Measurements from ENCODE around the gene METAP2.
A peak's percentile ranks its signal among the peaks of the same experiment; 100 is the strongest.

The METAP2 gene

DNA sequence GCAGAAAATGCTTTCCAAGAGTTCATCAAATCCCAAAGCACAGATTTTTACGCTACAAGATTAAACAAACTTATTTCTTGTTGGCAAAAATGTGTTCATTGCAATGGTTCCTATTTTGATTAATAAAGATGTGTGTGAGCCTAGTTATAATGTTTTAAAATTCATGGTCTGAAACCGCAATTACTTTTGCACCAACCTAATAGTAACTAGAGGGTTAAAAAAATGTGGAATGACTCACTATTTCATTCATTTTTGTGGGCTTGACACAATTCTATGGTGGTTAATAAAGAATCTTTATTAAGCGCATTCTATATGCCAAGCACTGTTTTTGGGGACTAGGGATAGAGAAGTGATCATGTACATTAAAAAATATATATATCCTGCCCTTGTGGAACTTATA is 38.6 kb upstream of the METAP2 start:
- H3K4me2 ChIP-seq (ENCODE audit: low read length, poor library complexity, severe bottlenecking): no peak overlapping the region
- H2AFZ ChIP-seq (ENCODE audit: low read depth, low read length): no peak overlapping the region
- no peak for DNase-seq
- no peak overlapping the region for H2BK15ac ChIP-seq (ENCODE audit: low read depth, poor library complexity, severe bottlenecking)
- no peak overlapping the region for H3K4me3 ChIP-seq (ENCODE audit: insufficient read depth in 1 of 2, low read depth in 1 of 2, low read length in 2 of 2)
- no peak overlapping the region for H2AK5ac ChIP-seq (ENCODE audit: low read length, severe bottlenecking)
- H4K8ac ChIP-seq (ENCODE audit: low read length): no peak overlapping the region
- H2BK12ac ChIP-seq (ENCODE audit: low read length in 2 of 2): no peak overlapping the region
- H3K27me3 ChIP-seq (ENCODE audit: control insufficient read depth in 1 of 2, insufficient read depth in 1 of 2, low read length in 2 of 2): peaks cover 0 to 3% of the 10 kb centered on the region in 2 experiments
- H2BK5ac ChIP-seq (ENCODE audit: low read depth, low read length, poor library complexity, severe bottlenecking): no peak overlapping the region
- no peak overlapping the region for H3K9ac ChIP-seq (ENCODE audit: low read length)
- no peaks in the 10 kb centered on the region for H3K4me1 ChIP-seq (ENCODE audit: control insufficient read depth, insufficient read depth, low read depth, low read length)
- no peak overlapping the region for H3K27ac ChIP-seq (ENCODE audit: low read length, poor library complexity, severe bottlenecking)
- no peak overlapping the region for H3K23ac ChIP-seq (ENCODE audit: low read length in 2 of 2)
- H2BK120ac ChIP-seq (ENCODE audit: low read depth, low read length): no peak overlapping the region
- H3K14ac ChIP-seq (ENCODE audit: low read length in 2 of 2): no peak overlapping the region
- H4K91ac ChIP-seq (ENCODE audit: low read length): no peak overlapping the region
- no peak overlapping the region for H3K18ac ChIP-seq (ENCODE audit: low read depth in 1 of 2, low read length in 2 of 2)
- H3K79me1 ChIP-seq (replicated peaks; ENCODE audit: low read length, poor library complexity, severe bottlenecking): no peaks in the 10 kb centered on the region
- WGBS: no CpG with 5 or more reads among the region's 3 CpGs
- no peak overlapping the region for H3K4ac ChIP-seq (ENCODE audit: low read depth in 1 of 2, low read length in 2 of 2)
- no peaks in the 10 kb centered on the region for H3K36me3 ChIP-seq (ENCODE audit: control insufficient read depth in 1 of 2, insufficient read depth in 2 of 2, low read depth in 1 of 2, low read length in 2 of 2)
- no peaks in the 10 kb centered on the region for H3K9me3 ChIP-seq (ENCODE audit: control insufficient read depth, low read length)

DNA sequence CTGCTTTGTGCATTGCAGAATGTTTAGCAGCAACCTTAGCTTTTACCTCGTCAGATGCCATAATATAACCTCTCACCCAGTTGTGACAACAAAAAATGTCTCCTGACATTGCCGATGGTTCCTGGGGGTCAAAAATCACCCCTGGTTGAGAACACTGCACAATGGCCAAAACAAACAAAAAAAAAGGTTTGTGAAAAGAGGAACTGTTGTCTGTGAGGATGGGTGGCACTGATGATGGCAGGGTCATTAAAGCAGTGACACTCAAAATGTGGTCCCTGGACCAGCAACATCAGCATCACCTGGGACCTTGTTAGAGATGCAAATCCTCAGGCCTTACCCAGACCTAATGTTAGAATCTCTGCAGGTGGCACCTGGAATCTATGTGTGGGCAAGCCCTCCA is 36.4 kb upstream of the METAP2 start:
- H2AFZ ChIP-seq (ENCODE audit: low read depth, low read length): no peak overlapping the region
- 81% methylated on average over 2 of the region's 2 CpGs for WGBS

DNA sequence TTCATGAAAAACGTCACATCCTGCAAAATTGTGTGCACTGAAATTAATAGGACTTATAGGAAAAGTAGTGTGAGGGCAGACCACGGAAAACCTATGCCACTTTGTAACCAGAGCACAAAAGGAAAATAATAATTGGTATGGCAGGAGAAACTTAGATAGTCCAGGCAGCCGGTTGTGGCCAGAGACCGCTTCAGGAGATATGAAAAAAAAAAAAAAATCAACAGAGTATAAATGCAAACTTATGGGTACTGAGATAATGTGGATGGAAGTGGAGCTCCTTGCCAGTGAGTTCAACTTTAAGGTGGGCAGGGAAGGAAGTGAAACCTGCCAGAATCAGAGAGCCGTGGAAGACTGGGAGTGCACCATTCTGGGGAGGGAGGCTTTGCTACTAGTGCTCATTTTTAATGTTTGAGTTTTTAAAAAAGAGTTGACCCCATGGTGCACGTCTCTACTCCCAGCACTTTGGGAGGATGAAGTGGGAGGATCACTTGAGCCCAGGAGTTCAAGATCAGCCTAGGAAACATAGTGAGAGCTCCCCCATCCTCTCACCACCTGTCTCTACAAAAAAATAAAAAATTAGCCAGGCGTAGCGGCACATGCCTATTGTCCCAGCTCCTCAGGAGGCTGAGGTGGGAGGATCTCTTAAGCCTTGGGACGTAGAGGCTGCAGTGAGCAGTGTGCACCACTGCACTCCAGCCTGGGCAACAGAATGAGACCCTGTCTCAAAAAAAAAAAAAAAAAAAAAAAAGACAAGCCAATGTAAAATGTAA is 34.3 kb upstream of the METAP2 start:
- Histone ChIP-seq H3K4me2 (ENCODE audit: low read length, poor library complexity, severe bottlenecking) (no peak overlapping the region), H2BK5ac (ENCODE audit: low read depth, low read length, poor library complexity, severe bottlenecking) (no peak overlapping the region), H3K27ac (ENCODE audit: low read length, poor library complexity, severe bottlenecking) (no peak overlapping the region), H3K27me3 (ENCODE audit: control insufficient read depth in 1 of 2, insufficient read depth in 1 of 2, low read length in 2 of 2) (peaks cover 0 to 6% of the 10 kb centered on the region in 2 experiments), H3K4me1 (ENCODE audit: control insufficient read depth, insufficient read depth, low read depth, low read length) (no peaks in the 10 kb centered on the region), H3K9ac (ENCODE audit: low read length) (no peak overlapping the region), H4K91ac (ENCODE audit: low read length) (no peak overlapping the region), H3K36me3 (ENCODE audit: control insufficient read depth in 1 of 2, insufficient read depth in 2 of 2, low read depth in 1 of 2, low read length in 2 of 2) (no peaks in the 10 kb centered on the region), H2BK120ac (ENCODE audit: low read depth, low read length) (no peak overlapping the region), H2BK15ac (ENCODE audit: low read depth, poor library complexity, severe bottlenecking) (no peak overlapping the region), H2AFZ (ENCODE audit: low read depth, low read length) (no peak overlapping the region), H3K23ac (ENCODE audit: low read length in 2 of 2) (no peak overlapping the region), H3K14ac (ENCODE audit: low read length in 2 of 2) (no peak overlapping the region), H4K8ac (ENCODE audit: low read length) (no peak overlapping the region), H2BK12ac (ENCODE audit: low read length in 2 of 2) (no peak overlapping the region), H3K79me1 (replicated peaks; ENCODE audit: low read length, poor library complexity, severe bottlenecking) (no peaks in the 10 kb centered on the region), H3K4me3 (ENCODE audit: insufficient read depth in 1 of 2, low read depth in 1 of 2, low read length in 2 of 2) (no peak overlapping the region), H3K9me3 (ENCODE audit: control insufficient read depth, low read length) (no peaks in the 10 kb centered on the region), H2AK5ac (ENCODE audit: low read length, severe bottlenecking) (no peak overlapping the region), H3K18ac (ENCODE audit: low read depth in 1 of 2, low read length in 2 of 2) (no peak overlapping the region), H3K4ac (ENCODE audit: low read depth in 1 of 2, low read length in 2 of 2) (no peak overlapping the region)
- 81% methylated on average over 9 of the region's 9 CpGs for WGBS
- no peak for DNase-seq

More for the DNA sequence above, 36.4 kb upstream of the METAP2 start:
- Histone ChIP-seq H3K23ac (ENCODE audit: low read length in 2 of 2) (no peak overlapping the region), H3K9me3 (ENCODE audit: control insufficient read depth, low read length) (no peaks in the 10 kb centered on the region), H3K79me1 (replicated peaks; ENCODE audit: low read length, poor library complexity, severe bottlenecking) (no peaks in the 10 kb centered on the region), H3K27me3 (ENCODE audit: control insufficient read depth in 1 of 2, insufficient read depth in 1 of 2, low read length in 2 of 2) (peaks cover 0 to 6% of the 10 kb centered on the region in 2 experiments), H3K4me3 (ENCODE audit: insufficient read depth in 1 of 2, low read depth in 1 of 2, low read length in 2 of 2) (no peak overlapping the region), H3K9ac (ENCODE audit: low read length) (no peak overlapping the region), H3K27ac (ENCODE audit: low read length, poor library complexity, severe bottlenecking) (no peak overlapping the region), H2BK15ac (ENCODE audit: low read depth, poor library complexity, severe bottlenecking) (no peak overlapping the region), H3K18ac (ENCODE audit: low read depth in 1 of 2, low read length in 2 of 2) (no peak overlapping the region), H3K14ac (ENCODE audit: low read length in 2 of 2) (no peak overlapping the region), H3K4ac (ENCODE audit: low read depth in 1 of 2, low read length in 2 of 2) (no peak overlapping the region), H2BK12ac (ENCODE audit: low read length in 2 of 2) (no peak overlapping the region), H2BK5ac (ENCODE audit: low read depth, low read length, poor library complexity, severe bottlenecking) (no peak overlapping the region), H2AK5ac (ENCODE audit: low read length, severe bottlenecking) (no peak overlapping the region), H4K8ac (ENCODE audit: low read length) (no peak overlapping the region), H3K36me3 (ENCODE audit: control insufficient read depth in 1 of 2, insufficient read depth in 2 of 2, low read depth in 1 of 2, low read length in 2 of 2) (no peaks in the 10 kb centered on the region), H4K91ac (ENCODE audit: low read length) (no peak overlapping the region), H3K4me2 (ENCODE audit: low read length, poor library complexity, severe bottlenecking) (no peak overlapping the region), H2BK120ac (ENCODE audit: low read depth, low read length) (no peak overlapping the region), H3K4me1 (ENCODE audit: control insufficient read depth, insufficient read depth, low read depth, low read length) (no peaks in the 10 kb centered on the region)
- DNase-seq: no peak

DNA sequence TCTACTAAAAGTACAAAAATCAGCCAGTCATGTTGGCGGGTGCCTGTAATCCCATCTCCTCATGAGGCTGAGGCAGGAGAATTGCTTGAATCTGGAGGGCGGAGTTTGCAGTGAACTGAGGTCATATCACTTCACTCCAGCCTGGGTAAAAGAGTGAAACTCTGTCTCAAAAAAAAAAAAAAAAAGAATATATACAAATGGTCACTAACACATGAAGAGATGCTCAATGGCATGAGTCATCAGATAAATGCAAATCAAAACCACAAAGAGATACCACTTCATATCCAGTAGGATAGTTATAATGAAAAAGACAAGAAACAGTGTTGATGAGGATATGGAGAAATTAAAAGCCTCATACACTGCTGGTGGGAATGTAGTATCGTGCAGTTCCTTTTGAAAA is 33.6 kb upstream of the METAP2 start:
- no peak overlapping the region for H2AK5ac ChIP-seq (ENCODE audit: low read length, severe bottlenecking)
- no peak overlapping the region for H2BK12ac ChIP-seq (ENCODE audit: low read length in 2 of 2)
- no peak overlapping the region for H2BK15ac ChIP-seq (ENCODE audit: low read depth, poor library complexity, severe bottlenecking)
- H2AFZ ChIP-seq (ENCODE audit: low read depth, low read length): no peak overlapping the region
- H3K36me3 ChIP-seq (ENCODE audit: control insufficient read depth in 1 of 2, insufficient read depth in 2 of 2, low read depth in 1 of 2, low read length in 2 of 2): no peaks in the 10 kb centered on the region
- no peak overlapping the region for H3K4ac ChIP-seq (ENCODE audit: low read depth in 1 of 2, low read length in 2 of 2)
- no peak overlapping the region for H4K91ac ChIP-seq (ENCODE audit: low read length)
- H3K4me3 ChIP-seq (ENCODE audit: insufficient read depth in 1 of 2, low read depth in 1 of 2, low read length in 2 of 2): no peak overlapping the region
- no peak overlapping the region for H2BK5ac ChIP-seq (ENCODE audit: low read depth, low read length, poor library complexity, severe bottlenecking)
- peaks cover 0 to 6% of the 10 kb centered on the region in 2 experiments for H3K27me3 ChIP-seq (ENCODE audit: control insufficient read depth in 1 of 2, insufficient read depth in 1 of 2, low read length in 2 of 2)
- no peak overlapping the region for H3K4me2 ChIP-seq (ENCODE audit: low read length, poor library complexity, severe bottlenecking)
- WGBS: 88% methylated on average over 2 of the region's 3 CpGs
- H3K18ac ChIP-seq (ENCODE audit: low read depth in 1 of 2, low read length in 2 of 2): no peak overlapping the region
- H3K14ac ChIP-seq (ENCODE audit: low read length in 2 of 2): no peak overlapping the region
- H2BK120ac ChIP-seq (ENCODE audit: low read depth, low read length): no peak overlapping the region
- peak; percentile 47 for DNase-seq
- H3K4me1 ChIP-seq (ENCODE audit: control insufficient read depth, insufficient read depth, low read depth, low read length): no peaks in the 10 kb centered on the region
- H3K9ac ChIP-seq (ENCODE audit: low read length): no peak overlapping the region
- no peak overlapping the region for H3K23ac ChIP-seq (ENCODE audit: low read length in 2 of 2)
- H3K27ac ChIP-seq (ENCODE audit: low read length, poor library complexity, severe bottlenecking): no peak overlapping the region
- no peak overlapping the region for H4K8ac ChIP-seq (ENCODE audit: low read length)
- H3K79me1 ChIP-seq (replicated peaks; ENCODE audit: low read length, poor library complexity, severe bottlenecking): no peaks in the 10 kb centered on the region
- H3K9me3 ChIP-seq (ENCODE audit: control insufficient read depth, low read length): no peaks in the 10 kb centered on the region
